OCI-LY3 (cell line): ENCODE results near the gene ITPKB.

Experiments
- EZH2phosphoT487 ChIP-seq: fragments of 200-600 bp; shearing (Covaris generic); IDR thresholded peaks from 2 replicates; pipeline ENCODE4 v1.6.1; 2018; ENCODE audit warnings: antibody characterized with exemption, mixed run types, low read depth
- TF ChIP-seq, protein P1 (sequence below): fragments of 200-600, 300-600 bp; sonication (generic); IDR thresholded peaks from 2 replicates; pipeline ENCODE4 v1.5.1; 2014; ENCODE audit warnings: antibody characterized with exemption, low read length, low read depth

DNA sequence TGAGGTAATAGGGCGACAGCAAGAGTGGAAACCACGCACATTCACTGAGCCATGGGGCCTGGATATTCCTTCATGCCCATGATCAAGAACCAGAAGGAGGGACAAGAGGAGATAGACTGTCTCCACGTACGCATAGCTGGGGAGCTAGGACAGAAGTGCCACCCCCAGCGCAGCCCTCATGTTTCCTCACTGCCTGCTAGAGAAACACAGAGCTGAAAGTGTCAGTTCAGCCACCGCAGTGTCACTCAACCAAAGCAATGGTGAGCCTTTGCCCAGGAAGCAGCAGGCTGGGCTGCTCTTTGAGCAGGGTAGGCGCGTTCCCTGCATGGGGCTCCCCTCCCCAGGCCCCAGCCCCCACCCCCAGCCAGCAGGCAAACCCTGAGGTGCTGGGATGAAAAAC is 122.0 kb downstream of the ITPKB start:
- TF ChIP-seq, protein P1, sequence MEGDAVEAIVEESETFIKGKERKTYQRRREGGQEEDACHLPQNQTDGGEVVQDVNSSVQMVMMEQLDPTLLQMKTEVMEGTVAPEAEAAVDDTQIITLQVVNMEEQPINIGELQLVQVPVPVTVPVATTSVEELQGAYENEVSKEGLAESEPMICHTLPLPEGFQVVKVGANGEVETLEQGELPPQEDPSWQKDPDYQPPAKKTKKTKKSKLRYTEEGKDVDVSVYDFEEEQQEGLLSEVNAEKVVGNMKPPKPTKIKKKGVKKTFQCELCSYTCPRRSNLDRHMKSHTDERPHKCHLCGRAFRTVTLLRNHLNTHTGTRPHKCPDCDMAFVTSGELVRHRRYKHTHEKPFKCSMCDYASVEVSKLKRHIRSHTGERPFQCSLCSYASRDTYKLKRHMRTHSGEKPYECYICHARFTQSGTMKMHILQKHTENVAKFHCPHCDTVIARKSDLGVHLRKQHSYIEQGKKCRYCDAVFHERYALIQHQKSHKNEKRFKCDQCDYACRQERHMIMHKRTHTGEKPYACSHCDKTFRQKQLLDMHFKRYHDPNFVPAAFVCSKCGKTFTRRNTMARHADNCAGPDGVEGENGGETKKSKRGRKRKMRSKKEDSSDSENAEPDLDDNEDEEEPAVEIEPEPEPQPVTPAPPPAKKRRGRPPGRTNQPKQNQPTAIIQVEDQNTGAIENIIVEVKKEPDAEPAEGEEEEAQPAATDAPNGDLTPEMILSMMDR, result no peak
- no peak for TF ChIP-seq EZH2phosphoT487
